Astrocyte of the hippocampus (primary cell): ENCODE data around the gene PPP1CA.
"Not testable (repeated sequence)": the region's sequence is repeated elsewhere in the genome, so short reads cannot be mapped to it uniquely, and the experiment has no call there.

Source experiments
- DNase-seq: peaks from one replicate; pipeline ENCODE4 v3.0.0; 2011; ENCODE audit warnings: low read depth, low spot score

PPP1CA gene

DNA sequence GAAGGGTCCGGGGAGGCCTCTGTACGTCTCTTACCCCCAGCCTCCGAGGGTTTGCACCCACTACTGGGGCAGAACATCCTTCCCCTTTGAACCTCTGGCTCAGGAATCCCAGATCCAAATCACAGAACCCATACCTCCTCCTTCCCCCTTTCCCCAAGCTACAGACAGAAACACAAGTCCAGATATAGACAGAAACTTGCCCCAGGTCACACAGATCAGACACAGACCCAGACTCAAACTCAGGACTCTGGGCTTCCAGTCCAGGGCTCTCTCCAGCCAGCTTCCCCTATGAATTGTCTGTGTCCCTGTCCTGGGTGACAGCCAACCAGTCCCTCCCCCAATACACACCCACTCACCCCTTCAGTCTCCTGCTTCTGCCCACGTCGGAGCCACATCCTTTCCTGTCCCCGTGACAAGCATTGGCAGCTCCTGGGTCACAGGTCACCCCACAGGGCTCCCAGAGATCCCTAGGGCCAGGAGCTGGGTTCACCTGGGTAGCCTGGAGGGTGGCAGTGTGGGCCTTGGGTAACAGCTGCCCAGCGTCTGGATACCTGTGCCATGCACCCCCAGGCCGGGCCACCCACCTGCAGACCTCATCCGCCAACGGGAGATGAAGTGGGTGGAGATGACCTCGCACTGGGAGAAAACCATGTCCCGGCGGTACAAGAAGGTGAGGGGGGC is 3.0 kb upstream of the PPP1CA start:
- no peak for DNase-seq

DNA sequence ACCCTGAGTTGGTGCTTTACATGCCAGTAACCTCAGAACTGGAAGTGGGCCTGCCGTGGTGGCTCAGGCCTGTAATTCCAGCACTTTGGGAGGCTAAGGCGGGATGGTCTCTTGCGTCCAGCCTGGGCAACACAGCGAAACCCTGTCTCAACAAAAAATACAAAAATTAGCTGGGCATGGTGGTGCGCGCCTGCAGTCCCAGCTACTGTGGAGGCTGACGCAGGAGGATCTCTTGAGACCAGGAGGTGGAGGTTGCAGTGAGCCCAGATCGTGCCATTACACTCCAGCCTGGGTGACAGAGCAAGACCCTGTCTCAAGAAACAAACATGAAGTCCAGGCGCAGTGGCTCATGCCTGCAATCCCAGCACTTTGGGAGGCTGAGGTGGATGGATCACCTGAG is 1.4 kb upstream of the PPP1CA start:
- DNase-seq = not testable (repeated sequence)

DNA sequence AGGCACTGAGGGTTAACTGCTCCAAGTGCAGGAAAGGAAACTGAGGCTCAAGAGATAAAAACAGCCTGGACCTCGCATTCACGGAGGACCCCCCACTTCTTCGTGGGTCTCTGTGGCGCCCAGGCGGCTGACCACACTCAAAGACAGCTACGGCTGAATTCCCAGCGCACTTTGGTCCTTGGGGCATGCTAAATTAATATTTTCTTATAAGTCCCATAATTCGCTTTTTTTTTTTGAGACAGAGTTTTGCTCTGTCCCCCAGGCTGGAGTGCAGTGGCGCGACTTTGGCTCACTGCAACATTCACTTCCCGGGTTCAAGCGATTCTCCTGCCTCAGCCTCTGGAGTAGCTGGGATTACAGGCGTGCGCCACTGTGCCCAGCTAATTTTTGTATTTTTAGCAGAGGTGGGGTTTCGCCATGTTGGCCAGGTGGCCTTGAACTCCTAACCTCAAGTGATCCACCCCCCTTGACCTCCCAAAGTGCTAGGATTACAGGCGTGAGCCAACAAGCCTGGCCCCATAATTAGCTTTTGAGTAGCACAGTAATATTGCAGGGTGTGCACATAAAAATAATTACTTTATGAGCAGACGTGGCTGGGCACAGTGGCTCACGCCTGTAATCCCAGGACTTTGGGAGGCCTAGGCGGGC is 658 bp upstream of the PPP1CA start:
- DNase-seq = not testable (repeated sequence)

DNA sequence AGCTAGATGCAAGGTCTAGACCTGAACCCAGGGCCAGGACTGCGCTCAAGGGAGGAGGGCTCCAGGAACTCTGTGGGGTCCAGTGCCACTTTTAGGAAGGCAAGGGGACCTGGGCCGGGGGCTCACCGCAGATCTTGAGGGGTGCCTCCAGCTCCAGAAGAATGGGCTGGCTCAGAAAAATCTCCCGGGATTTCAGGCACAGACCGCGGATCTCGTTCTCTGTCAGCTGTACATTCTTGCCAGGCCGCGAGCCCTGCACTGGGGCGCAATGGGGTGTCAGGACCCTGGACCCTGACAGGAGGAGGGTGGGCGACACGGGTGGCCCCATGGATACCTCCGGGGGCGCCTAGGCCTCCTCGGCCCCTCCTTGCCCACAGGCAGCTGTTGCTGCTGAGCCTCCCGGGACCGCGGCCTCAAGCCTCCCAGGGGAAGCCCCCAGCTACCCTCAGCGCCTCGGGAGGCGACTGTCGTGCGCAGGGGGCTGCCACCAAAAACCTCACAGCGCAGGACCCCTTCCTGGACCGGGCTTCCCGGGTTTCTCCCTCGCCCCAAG is 640 bp downstream of the PPP1CA start:
- peak; percentile 36 for DNase-seq

DNA sequence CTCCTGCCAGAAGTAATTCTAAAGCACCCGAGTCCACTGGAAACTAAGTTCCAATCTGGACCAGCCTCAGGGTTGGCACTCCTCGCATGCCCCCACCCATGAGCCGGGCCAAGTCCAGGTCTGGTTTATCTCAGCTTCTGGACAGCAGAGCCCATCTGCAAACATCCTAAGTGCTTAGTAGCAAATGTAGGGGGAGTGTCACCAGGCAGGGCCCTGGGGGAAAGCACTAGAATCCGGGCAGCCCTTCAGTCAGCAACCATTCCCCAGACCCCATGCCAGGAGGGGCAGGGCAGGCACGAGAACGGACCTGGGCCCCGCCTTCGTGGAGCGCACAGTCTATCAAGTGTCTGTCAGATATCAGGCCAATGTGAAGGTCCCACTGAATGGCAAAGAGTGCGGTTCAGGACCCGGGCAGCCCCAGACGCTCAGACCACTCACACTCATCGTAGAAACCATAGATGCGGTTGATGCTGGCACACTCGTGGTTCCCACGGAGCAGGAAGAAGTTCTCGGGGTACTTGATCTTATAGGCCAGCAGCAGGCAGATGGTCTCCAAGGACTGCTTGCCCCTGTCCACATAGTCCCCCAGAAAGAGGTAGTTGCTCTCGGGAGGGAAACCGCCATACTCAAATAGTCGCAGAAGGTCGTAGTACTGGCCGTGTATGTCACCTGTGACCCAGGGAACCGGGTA is 1.3 kb downstream of the PPP1CA start:
- no peak for DNase-seq

DNA sequence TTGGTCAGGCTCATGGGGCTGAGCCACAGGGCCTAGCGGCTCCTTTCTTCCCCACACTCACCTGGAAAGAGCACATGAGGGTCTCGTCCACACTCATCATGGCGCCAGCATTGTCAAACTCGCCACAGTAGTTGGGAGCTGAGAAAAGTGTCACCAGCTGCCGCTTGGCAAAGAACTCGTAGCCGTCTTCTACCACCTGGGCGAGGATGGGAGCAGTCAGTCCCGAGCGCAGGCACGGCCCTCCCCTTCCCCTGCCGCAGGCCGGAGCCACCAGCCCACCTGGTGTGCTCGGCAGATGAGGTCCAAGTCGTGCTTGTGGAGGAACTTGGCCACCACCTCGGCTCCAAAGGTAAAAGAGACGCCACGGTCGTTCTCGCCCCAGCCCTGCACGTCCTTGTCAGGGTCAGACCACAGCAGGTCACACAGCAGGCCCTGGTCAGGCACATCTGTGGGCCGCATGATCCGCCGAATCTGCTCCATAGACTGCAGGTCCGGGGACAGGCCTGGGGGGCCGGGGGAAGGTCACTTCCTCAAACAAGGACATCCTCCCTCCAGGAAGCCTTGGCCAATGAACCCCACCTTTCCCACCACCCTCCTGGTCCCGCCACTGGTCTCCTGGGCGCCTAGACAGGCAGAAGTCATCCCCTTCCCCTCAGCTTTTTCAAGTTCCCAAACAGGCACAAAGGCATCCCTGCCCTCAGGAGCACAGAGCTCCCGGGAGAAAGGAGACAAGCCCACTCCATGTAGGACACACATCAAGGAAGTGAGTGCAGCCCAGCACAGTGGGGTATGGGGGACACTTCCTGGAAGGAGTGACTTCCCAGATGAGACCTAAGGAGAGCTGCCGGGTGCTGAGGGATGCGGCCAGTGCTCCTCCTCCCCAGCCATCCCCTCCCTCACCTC is 2.7 kb downstream of the PPP1CA start:
- no peak for DNase-seq

DNA sequence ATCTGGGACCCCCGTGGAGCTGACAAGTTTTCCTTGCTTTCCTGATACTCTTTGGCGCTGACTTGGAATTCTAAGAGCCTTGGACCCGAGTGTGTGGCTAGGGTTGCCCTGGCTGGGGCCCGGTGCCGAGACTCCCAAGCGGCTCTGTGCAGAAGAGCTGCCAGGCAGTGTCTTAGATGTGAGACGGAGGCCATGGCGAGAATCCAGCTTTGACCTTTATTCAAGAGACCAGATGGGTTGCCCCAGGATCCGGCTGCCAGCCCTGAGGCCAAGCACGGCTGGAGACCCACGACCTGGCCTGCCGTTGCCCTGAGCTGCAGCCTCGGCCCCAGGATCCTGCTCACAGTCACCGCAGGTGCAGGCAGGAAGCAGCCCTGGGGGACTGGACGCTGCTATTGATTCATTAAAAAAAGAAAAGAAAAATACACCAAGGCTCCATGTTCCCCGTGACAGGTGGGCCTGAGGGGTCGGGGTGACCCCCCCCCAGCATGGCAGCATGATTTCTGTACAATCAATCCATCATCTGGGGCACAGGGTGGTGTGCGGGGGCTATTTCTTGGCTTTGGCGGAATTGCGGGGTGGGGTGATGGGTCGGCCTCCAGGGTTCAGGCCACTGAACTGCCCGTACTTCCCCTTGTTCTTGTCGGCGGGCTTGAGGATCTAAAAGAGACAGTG is 3.5 kb downstream of the PPP1CA start:
- DNase-seq = no peak

DNA sequence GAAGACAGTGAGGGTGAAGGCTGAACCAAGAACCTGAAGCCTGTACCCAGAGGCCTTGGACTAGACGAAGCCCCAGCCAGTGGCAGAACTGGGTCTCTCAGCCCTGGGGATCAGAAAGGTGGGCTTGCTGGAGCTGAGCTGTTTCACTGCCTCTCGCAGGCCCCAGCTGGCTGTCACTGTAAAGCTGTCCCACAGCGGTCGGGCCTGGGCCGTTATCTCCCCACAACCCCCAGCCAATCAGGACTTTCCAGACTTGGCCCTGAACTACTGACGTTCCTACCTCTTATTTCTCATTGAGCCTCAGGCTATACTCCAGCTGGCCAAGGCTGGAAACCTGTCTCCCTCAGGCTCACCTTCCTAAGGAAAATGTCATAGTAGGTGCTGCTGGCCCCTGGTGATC is 4.1 kb downstream of the PPP1CA start:
- DNase-seq = no peak

DNA sequence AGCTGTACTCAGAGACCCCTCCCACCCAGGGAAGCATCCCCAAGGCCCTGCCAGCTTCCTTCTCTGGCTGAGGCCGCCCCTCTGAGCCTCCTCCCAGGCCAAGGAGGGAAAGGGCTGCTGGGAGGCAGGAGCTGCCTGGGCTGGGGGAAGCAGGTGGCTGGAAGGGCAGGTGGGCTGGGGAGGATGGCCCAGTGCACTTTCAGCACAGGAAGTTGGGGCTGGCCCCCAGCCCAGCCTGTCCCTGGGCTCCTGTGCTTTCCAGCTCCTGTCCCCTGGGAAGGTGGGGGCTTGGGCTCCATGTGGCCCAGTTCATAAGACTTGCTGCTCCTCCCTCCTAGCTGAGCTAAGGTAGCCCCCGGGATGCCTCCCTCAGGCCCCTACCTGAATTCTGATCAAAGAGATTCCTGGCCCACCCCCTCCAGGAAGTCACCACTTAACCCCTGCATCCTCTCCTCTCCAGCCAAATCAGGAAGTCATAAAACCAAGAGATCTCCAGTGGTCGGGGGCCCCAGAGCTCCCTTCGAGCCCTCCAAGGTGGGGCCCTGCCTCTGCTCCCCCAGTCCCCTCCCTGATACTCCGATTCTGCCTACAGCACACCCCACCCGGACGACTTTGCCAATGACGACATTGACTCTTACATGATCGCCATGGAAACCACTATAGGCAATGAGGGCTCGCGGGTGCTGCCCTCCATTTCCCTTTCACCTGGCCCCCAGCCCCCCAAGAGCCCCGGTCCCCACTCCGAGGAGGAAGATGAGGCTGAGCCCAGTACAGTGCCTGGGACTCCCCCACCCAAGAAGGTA is 4.9 kb downstream of the PPP1CA start:
- DNase-seq = no peak

DNA sequence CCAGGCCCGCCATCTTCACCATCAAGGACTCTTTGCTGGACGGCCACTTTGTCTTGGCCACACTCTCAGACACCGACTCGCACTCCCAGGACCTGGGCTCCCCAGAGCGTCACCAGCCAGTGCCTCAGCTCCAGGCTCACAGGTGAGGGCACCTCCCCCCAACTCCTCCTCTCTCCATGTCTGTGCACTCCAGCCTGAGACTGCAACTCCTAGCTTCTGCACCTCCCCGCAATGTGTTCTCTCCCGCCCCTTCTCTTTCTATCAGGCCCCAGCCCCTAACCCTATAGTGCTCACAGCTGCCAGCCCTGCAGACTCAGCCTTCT is 5.4 kb downstream of the PPP1CA start:
- no peak for DNase-seq

DNA sequence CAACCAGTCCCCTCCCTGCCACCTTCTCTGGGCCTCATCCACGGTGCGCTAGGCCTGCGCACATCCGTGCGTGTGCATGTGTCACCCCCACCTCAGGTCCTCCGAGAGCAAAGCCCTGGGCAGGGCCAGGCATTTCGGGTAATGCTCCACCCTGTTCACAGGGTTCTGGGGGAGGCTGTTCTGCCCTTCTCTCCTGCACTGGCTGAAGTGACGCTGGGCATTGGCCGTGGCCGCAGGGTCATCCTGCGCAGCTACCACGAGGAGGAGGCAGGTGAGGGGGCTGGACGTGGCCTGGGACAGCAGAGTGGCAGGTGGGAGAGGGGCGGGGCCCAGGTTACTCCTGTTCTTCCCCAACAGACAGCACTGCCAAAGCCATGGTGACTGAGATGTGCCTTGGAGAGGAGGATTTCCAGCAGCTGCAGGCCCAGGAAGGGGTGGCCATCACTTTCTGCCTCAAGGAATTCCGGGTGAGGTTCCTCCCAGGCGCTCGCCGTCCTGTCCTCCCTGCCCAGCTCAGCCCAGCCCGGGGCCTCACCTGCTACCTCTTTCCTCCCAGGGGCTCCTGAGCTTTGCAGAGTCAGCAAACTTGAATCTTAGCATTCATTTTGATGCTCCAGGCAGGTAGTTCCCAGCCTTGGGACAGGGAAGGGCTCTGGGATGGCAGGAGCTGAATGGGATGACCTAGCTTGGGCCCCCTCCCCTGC is 6.0 kb downstream of the PPP1CA start:
- DNase-seq = no peak

DNA sequence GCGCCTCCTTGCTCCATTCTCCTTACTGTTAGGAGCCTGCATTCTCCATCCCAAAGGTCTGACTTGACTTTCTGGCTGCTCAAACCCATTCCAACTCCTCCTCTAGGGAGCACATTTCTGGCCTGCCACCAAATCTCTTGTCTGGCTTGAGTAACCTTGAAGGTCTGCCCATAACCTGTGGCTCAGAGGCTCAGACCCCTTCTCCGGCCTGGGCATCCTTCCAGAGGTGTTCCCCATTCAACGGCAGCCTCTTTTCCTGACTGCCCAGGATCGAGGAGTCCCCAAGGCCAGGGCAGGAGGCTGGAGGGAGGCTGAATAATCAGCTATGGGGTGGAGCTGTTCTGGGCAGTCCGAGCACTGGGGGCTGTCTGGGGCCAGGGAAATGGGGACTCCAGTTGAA is 7.7 kb downstream of the PPP1CA start:
- DNase-seq = no peak

DNA sequence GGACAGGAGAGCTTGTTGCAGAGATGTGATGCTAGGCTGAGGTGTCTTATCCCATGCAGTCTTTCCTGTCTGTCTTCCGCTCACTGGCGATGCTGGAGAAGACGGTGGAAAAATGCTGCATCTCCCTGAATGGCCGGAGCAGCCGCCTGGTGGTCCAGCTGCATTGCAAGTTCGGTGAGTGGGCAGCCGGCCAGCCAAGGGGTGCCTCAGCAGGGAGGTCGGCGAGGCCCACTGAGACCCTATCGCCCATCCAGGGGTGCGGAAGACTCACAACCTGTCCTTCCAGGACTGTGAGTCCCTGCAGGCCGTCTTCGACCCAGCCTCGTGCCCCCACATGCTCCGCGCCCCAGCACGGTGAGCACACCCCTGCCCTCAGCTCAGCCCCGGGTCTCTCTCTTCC is 8.2 kb downstream of the PPP1CA start:
- DNase-seq = no peak

DNA sequence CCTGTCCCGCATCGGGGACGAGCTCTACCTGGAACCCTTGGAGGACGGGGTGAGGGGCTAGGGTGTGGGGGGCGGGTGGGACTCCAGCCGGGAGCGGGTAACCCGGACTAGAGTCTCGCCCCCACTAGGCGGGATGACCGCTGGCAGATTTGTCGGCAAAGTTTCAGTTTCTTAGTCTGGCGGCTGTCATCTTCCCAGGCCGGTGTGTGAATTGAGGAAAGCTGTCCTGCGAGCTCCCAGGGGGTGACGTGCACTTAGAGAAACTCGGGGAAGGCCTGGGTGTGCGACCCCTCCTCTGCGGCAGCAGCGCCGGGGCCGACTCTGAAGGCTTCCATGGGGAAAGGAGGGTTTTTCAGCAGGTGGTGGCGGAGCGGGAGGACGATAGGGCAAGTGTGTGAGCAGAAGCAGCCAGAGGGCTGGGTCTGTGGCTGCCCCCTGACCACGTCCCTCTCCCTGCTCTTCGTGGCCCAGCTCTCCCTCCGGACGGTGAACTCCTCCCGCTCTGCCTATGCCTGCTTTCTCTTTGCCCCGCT is 9.4 kb downstream of the PPP1CA start:
- no peak for DNase-seq

DNA sequence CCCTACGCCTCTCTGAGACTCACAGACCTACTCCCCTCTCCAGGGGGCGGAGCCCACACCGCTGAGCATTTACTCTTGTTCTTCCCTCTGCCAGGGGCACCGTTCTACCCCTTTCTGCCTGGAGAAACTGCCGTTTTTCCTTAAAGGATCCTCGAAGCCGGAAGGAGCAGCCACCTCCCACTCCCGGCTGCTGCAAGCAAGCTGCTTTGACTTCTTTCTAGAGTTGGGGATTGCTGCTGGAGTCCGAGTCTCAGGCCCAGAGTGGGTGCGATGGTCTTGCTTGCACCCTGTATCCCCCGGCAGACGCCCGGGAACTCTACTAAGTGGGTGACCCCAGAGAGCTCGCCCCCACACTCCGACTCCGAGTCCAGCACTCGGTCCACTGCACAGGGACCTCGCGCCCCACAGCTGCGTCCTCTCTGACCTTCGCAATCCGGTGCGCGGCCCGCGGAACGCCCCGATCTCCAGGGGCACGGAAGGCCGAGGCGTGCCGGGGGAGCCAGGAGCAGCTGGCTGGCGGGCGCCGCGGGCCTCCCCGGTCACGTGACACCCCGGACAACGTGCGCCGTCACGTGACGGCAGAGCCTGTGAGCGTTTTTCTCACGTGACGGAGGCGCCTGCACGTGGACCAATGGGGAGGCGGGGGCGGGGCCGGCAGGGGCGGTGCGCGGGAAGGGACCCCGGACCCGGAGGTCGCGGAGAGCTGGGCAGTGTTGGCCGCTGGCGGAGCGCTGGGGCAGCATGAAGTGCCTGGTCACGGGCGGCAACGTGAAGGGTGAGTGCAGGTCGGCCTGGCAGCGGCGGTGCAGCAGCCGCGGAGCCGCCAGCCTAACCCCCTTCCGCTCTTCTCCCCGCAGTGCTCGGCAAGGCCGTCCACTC is 10.1 kb downstream of the PPP1CA start, which contains the start of gene RAD9A:
RAD9A (plus strand) TSS at position 683 of the 879 bp plus-strand sequence; CDS start at position 742, 59 bp downstream.
- DNase-seq = peak; percentile 98

DNA sequence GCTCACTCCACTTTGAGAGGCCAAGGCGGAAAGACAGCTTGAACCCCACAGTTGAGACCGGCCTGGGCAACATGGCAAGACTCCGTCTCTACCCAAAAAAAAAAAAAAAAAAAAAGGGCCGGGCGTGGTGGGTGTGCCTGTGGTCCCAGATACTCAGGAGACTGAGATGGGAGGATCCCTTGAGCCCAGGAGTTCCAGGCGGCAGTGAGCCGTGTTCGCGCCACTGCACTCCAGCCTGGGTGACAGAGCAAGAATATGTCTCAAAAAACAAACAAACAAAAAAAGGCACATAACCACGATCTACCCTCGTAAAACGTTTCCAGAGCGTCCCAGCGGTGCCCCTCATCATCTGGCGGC is 10.7 kb downstream of the PPP1CA start:
- no peak for DNase-seq

DNA sequence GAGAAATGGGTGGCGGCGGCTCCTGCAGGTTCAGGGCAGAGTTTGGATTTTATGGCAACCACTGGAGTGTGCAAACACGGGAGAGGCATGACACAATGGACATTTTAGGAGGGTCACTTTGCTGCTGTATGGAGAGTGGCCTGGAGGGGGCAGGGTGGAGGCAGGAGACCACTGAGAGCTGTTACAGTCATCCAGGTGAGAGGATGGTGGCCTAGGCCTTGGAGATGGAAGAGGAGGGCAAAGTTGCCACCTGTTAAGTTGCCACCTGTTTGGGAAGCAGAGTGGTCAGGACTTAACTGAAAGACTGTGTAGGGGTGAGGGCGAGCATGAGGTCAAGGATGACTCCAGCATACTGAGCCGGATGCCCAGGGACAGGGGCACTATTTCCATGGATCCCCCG is 12.2 kb downstream of the PPP1CA start:
- DNase-seq = peak; percentile 50

DNA sequence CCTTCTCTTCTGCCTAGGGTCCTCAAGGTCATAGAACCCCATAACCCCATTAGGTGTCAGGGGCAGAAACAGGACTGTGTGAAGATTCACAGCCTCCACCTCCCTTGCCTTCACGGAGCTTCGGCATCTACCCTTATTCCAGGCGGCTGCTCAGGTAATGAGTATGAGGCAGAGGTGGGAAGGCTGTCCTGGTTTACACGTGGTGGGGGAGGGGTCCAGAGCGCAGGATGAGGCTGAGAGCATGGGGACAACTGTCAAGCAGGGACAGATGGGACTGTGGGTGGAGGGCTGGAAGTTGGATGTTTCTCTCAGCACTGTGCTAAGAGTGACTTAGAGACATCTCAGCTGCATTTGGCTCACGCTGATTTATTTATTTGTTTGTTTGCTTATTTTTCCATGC is 14.1 kb downstream of the PPP1CA start:
- DNase-seq = no peak

DNA sequence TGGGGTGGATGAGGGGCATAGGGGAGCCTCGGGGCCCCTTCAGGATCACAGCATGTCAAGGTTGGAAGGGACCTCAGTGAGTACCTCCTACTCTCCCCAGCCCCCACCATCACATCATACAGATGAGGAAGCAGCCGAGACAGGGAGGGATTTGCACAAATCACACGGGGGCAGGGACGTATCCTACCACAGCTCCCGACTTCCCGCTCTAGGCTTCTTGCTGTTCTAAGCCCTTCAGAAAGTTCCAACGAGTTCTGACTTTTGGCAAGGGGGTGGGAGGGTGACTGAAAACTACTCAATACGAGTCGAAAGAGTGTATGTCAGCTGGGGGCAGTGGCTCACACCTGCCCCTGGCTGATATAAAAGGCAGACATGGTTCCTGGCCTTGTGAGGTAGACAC is 14.6 kb downstream of the PPP1CA start:
- no peak for DNase-seq
